22Rv1 (cell line): ENCODE data around the gene NELL2.
"Not testable (repeated sequence)": the region's sequence is repeated elsewhere in the genome, so short reads cannot be mapped to it uniquely, and the experiment has no call there.

Experiments used
- CTCF ChIP-seq: fragments of 450-650 bp; IDR thresholded peaks from 2 replicates; pipeline ENCODE4 v1.5.1; 2017; ENCODE audit warnings: mild to moderate bottlenecking
- ZFX ChIP-seq: fragments of 450-650 bp; IDR thresholded peaks from 2 replicates; pipeline ENCODE4 v1.6.1; 2017; ENCODE audit warnings: antibody characterized with exemption, borderline replicate concordance

GRCh38 chr12:44821702-44822101, 54.4 kb downstream of the NELL2 start:
- TF ChIP-seq CTCF, ZFX: not testable (repeated sequence)
